Kidney (tissue), 14 donors: ENCODE measurements around the gene DRP2. TPM values are rescaled to one million over a fixed set of nuclear protein-coding genes. Genes with fewer than 3 reads are reported as not detected.

Source experiments
- DNase-seq, 5 donors: peaks; one replicate each; pipeline ENCODE4 v3.0.0-alpha.2; 2013 to 2020
- FAIRE-seq: peaks from 2 replicates; lab custom pipeline; 2012; peaks lifted over from hg19 to GRCh38; lab: Jason Lieb, UNC
- H3K27ac ChIP-seq, 2 donors: one replicate each; pipeline ENCODE4 v1.7.0; 2013; ENCODE audit warnings: low read depth in 2 of 2, low read length in 2 of 2, inconsistent platforms in 1 of 2
- H3K27me3 ChIP-seq: one replicate; pipeline ENCODE4 v1.7.1; 2013; ENCODE audit warnings: low read length, inconsistent platforms; ENCODE audit not compliant: control insufficient read depth, insufficient read depth
- H3K36me3 ChIP-seq, 3 donors: one replicate each; pipeline versions ENCODE4 v1.7.0 to v1.7.1; 2013; ENCODE audit warnings: low read length in 3 of 3, control low read depth in 1 of 3, inconsistent platforms in 1 of 3; ENCODE audit not compliant: insufficient read depth in 3 of 3, control insufficient read depth in 2 of 3
- H3K4me1 ChIP-seq, 3 donors: one replicate each; pipeline versions ENCODE4 v1.7.0 to v1.7.1; 2013; ENCODE audit warnings: low read length in 3 of 3, inconsistent platforms in 1 of 3, low read depth in 1 of 3; ENCODE audit not compliant: control insufficient read depth in 2 of 3, insufficient read depth in 2 of 3
- H3K4me3 ChIP-seq, 3 donors: one replicate each; pipeline versions ENCODE4 v1.7.0 to v1.8.1; 2013; ENCODE audit warnings: low read length in 3 of 3, control low read depth in 1 of 3, inconsistent platforms in 1 of 3
- H3K9ac ChIP-seq, 3 donors: one replicate each; pipeline versions ENCODE4 v1.7.0 to v1.7.1; 2013; ENCODE audit warnings: low read length in 3 of 3, control low read depth in 1 of 3, inconsistent platforms in 1 of 3
- H3K9me3 ChIP-seq, 3 donors: one replicate each; pipeline versions ENCODE4 v1.7.0 to v1.7.1; 2013; ENCODE audit warnings: low read length in 3 of 3, control low read depth in 1 of 3, inconsistent platforms in 1 of 3; ENCODE audit not compliant: control insufficient read depth in 2 of 3, insufficient read depth in 1 of 3
- intact Hi-C: fragments of 100-400 bp; cut with DNase I; formaldehyde crosslinking; loops from one replicate; pipeline ENCODE4 v1.11.1; 2022
- polyA plus RNA-seq: library from polyadenylated mRNA; stranded (reverse); fragments of 350-450 nt; fragmentation: Illumina TruSeq; extraction: RNeasy Lipid Tissue Mini Kit (QIAGEN cat#74804); gene quantifications from one replicate; pipeline ENCODE4 v1.2.3, GENCODE V29; 2014; ENCODE audit warnings: low read depth, low replicate concordance; ENCODE audit not compliant: insufficient read depth
- total RNA-seq: library from RNA; stranded (reverse); fragmentation: NEBNext Ultra II Directional; extraction: Animal tissue kit (Norgen Biotek cat#: 25700); gene quantifications from one replicate; pipeline ENCODE4 v1.2.1, GENCODE V29; 2021
- TF ChIP-seq, protein P1 (sequence below): IDR thresholded peaks from 3 replicates; pipeline ENCODE4 v1.5.1; 2012; ENCODE audit warnings: mild to moderate bottlenecking, moderate library complexity, borderline replicate concordance; ENCODE audit not compliant: insufficient read depth; ENCODE audit errors: extremely low read depth
- donor health status: control.
- donor health status: control.
- donor health status: control.
- donor health status: control.
- donor health status: control.
- donor health status: DM: yes; HTN: yes; CAD: no.
- donor health status: Normal renal cell carcinoma (clear cell type).

The DRP2 gene
- total and polyA plus RNA-seq, 2 donors from 2014 or later: 0.16 TPM; not detected in 1

DNA sequence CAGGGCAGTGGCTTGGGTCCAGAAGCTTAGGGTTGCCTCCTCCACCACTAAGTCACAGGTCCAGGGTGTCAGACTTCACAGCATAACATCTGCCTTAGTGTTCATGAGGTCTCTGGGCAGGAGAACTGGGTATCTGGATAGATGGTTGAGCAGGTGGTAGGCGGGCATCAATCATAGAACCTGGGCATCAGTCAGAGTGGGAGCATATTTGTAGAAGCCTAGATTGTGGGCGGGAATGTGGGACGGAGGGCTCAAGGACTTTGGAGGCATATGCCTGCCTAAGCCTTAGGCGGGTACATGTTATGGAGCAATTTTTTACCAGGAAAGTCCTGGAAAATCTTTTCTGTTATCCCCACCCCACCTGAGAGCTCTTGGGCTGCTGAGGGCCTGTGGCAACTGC lies 43.0 kb downstream of the DRP2 start:
- Histone ChIP-seq H3K36me3 (no peaks in the 10 kb centered on the region), H3K4me3 (no peak overlapping the region), H3K27me3 (no peaks in the 10 kb centered on the region), H3K27ac (no peak overlapping the region), H3K9me3 (no peaks in the 10 kb centered on the region), H3K4me1 (no peaks in the 10 kb centered on the region), H3K9ac (no peak overlapping the region)
- TF ChIP-seq, protein P1, sequence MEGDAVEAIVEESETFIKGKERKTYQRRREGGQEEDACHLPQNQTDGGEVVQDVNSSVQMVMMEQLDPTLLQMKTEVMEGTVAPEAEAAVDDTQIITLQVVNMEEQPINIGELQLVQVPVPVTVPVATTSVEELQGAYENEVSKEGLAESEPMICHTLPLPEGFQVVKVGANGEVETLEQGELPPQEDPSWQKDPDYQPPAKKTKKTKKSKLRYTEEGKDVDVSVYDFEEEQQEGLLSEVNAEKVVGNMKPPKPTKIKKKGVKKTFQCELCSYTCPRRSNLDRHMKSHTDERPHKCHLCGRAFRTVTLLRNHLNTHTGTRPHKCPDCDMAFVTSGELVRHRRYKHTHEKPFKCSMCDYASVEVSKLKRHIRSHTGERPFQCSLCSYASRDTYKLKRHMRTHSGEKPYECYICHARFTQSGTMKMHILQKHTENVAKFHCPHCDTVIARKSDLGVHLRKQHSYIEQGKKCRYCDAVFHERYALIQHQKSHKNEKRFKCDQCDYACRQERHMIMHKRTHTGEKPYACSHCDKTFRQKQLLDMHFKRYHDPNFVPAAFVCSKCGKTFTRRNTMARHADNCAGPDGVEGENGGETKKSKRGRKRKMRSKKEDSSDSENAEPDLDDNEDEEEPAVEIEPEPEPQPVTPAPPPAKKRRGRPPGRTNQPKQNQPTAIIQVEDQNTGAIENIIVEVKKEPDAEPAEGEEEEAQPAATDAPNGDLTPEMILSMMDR: no peak
- intact Hi-C loops: no loop called here
- no peak for FAIRE-seq
- DNase-seq: no peak

DNA sequence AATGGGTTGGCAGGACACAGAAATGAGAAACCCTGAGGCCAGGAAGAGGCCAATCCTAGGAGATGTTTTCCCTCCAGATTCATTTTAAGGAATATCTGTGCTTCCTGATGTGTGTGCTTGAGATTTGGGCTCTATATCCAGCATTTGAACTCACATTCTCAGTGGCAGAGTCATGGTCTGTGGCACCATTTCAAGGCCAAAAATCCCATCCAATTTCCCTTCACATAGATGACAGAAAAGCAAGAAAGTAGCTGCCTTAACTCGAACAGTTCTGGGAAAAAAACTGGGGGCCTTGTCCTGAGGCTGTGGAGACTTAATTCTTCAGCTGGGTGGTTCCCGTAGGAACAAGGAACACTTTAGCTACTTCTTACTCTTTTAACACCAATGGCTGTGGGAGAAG lies 44.2 kb downstream of the DRP2 start:
- Histone ChIP-seq H3K27ac (no peak overlapping the region), H3K4me1 (no peaks in the 10 kb centered on the region), H3K9ac (no peak overlapping the region), H3K9me3 (no peaks in the 10 kb centered on the region), H3K27me3 (no peaks in the 10 kb centered on the region), H3K36me3 (no peaks in the 10 kb centered on the region), H3K4me3 (no peak overlapping the region)
- DNase-seq (no peak), FAIRE-seq (no peak)
- TF ChIP-seq, protein P1: no peak
- intact Hi-C loops: no loop called here

GRCh38 chrX:101265869-101266428 lies 46.4 kb downstream of the DRP2 start:
- TF ChIP-seq, protein P1: no peak
- Histone ChIP-seq H3K27me3 (no peaks in the 10 kb centered on the region), H3K9ac (no peak overlapping the region), H3K4me1 (no peaks in the 10 kb centered on the region), H3K36me3 (no peaks in the 10 kb centered on the region), H3K9me3 (no peaks in the 10 kb centered on the region), H3K27ac (no peak overlapping the region), H3K4me3 (no peak overlapping the region)
- no peak for FAIRE-seq
- no peak for DNase-seq
- intact Hi-C loops: no loop called here

DNA sequence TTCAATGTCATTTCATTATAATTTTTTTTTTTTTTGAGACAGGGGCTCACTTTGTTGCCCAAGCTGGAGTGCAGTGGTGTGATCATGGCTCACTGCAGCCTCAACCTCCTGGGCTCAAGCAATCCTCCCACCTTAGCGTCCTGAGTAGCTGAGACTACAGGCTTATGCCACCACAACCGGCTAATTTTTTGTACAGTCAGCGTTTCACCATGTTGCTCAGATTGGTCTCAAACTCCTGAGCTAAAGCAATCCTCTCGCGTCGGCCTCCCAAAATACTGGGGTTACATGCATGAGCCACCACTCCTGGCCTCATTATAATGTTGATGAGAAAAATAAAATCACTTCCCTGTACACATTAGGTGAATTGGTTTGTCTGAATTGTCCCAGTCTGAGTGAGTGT lies 54.6 kb downstream of the DRP2 start:
- no peak for DNase-seq
- no peak for FAIRE-seq
- H3K9ac ChIP-seq: no peak overlapping the region
- H3K4me1 ChIP-seq: no peaks in the 10 kb centered on the region
- no peaks in the 10 kb centered on the region for H3K27me3 ChIP-seq
- TF ChIP-seq, protein P1: no peak
- H3K9me3 ChIP-seq: no peaks in the 10 kb centered on the region
- H3K36me3 ChIP-seq: no peaks in the 10 kb centered on the region
- intact Hi-C loops: no loop called here
- no peak overlapping the region for H3K27ac ChIP-seq
- no peak overlapping the region for H3K4me3 ChIP-seq
